ENCODE results near the gene FEZF2. TPM values are rescaled to one million over a fixed set of nuclear protein-coding genes. Genes with fewer than 3 reads are reported as not detected.
A peak's percentile ranks its signal among the peaks of the same experiment; 100 is the strongest.

Gene FEZF2
- total and polyA plus RNA-seq, 2 of the 8 experiments (the other 6 are each of a cell fraction or from before 2014, with no cell fraction given), result 0.06 TPM; not detected in 1

DNA sequence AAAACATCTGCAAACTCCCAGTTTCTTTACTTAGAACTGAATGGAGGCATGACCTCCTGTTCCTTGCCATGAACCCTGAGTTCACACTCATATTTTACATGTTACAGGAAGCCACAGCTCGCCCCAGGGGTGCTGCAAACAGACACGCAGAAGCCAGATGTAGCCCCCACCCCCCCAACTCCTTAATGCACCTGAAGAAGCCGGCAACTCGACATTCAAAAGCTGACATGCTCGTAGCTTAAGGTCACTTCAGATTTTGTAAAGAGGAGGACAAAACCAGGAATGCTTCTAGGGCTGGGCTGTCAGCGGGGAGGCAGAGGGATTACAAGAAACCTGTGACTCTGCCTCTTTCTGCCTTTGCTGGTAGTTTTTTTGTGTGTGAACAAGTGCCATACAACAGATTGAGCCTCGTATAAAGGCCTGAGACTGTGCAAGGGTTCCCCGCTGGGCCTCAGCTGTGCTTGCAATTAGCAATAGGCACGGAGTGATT, 42.0 kb upstream of the FEZF2 start:
- Histone ChIP-seq H3K79me1 (ENCODE audit: low read depth, low read length) (no peaks in the 10 kb centered on the region), H3K23me2 (ENCODE audit: low read depth, low read length) (peaks cover 4% of the 10 kb centered on the region; the same call in 1 of the 2 replicates), H4K91ac (replicated peaks; ENCODE audit: insufficient read length, low read length) (no peak overlapping the region), H4K20me1 (replicated peaks in 1 of 2; ENCODE audit: control insufficient read depth in 1 of 2, insufficient read depth in 2 of 2, low read length in 2 of 2) (no peaks in the 10 kb centered on the region), H4K8ac (ENCODE audit: extremely low read depth, insufficient read depth, low read length) (no peak overlapping the region), H2AK5ac (ENCODE audit: low read depth, low read length) (no peak overlapping the region), H2BK20ac (ENCODE audit: low read length) (no peak overlapping the region), H3K79me2 (ENCODE audit: control insufficient read depth in 1 of 2, insufficient read depth in 2 of 2, low read length in 2 of 2) (no peaks in the 10 kb centered on the region), H3K14ac (ENCODE audit: insufficient read length) (no peak overlapping the region), H4K5ac (ENCODE audit: insufficient read length, low read depth, low read length) (no peak overlapping the region), H3K36me3 (ENCODE audit: control insufficient read depth in 2 of 4, insufficient read depth in 4 of 4, low read length in 3 of 4) (no peaks in the 10 kb centered on the region), H2BK15ac (ENCODE audit: low read length) (no peak overlapping the region), H3K18ac (ENCODE audit: extremely low read depth, low read length) (no peak overlapping the region), H3K56ac (replicated peaks; ENCODE audit: insufficient read length, low read depth, low read length) (no peak overlapping the region), H3K9ac (replicated peaks in 1 of 4; ENCODE audit: extremely low read depth in 1 of 4, low read depth in 3 of 4, low read length in 3 of 4) (no peak overlapping the region), H2BK12ac (ENCODE audit: low read depth, low read length) (no peak overlapping the region), H3K4me2 (ENCODE audit: insufficient read depth in 1 of 2, low read depth in 2 of 2, low read length in 2 of 2) (peak overlapping the region; percentile 52 to 66), H3K27ac (ENCODE audit: low read depth, low read length) (no peak overlapping the region), H3K4ac (replicated peaks; ENCODE audit: insufficient read length, low read depth, low read length) (no peak overlapping the region), H2BK5ac (ENCODE audit: low read depth, low read length) (no peak overlapping the region), H3K27me3 (replicated peaks in 1 of 4; ENCODE audit: control insufficient read depth in 3 of 4, extremely low read depth in 1 of 4, insufficient read depth in 3 of 4, low read length in 3 of 4) (peaks cover 0 to 29% (median 12%) of the 10 kb centered on the region in 4 experiments; a peak in 3 of 7 replicates), H3K4me3 (ENCODE audit: extremely low read depth in 1 of 4, insufficient read depth in 2 of 4, low read depth in 3 of 4, low read length in 4 of 4) (peak overlapping the region in 3 of 4 experiments; percentile 22 to 55 (median 34); a peak in 6 of 8 replicates), H3K9me3 (ENCODE audit: insufficient read depth in 2 of 2, low read depth in 1 of 2, low read length in 1 of 2) (no peaks in the 10 kb centered on the region), H3K23ac (ENCODE audit: insufficient read length) (no peak overlapping the region), H3K4me1 (replicated peaks in 1 of 4; ENCODE audit: control insufficient read depth in 3 of 4, insufficient read depth in 4 of 4, low read length in 3 of 4) (peaks cover 5 to 19% (median 10%) of the 10 kb centered on the region in 4 experiments), H2BK120ac (replicated peaks; ENCODE audit: low read depth, low read length) (no peak overlapping the region), H2AFZ (ENCODE audit: low read length) (no peak overlapping the region)
- 1% methylated on average over 9 of the region's 9 CpGs; no CpG with 5 or more reads in 1 of the 2 experiments for WGBS, 2 experiments (ENCODE audit: extremely low coverage in 1 of 2, insufficient coverage in 1 of 2, insufficient read length in 1 of 2, insufficient replicate concordance in 2 of 2, low coverage in 1 of 2, low lambda C conversion rate in 2 of 2, missing lambda C conversion rate in 1 of 2)
- POLR2A ChIA-PET (ENCODE audit: partially characterized antibody), result interaction anchor here (1.1 to 1.4 kb wide), 6 partner anchors 11 to 63 kb away, joined by 3 to 7 read pairs (median 4); no protein-coding TSS in a partner anchor
- DNase-seq (ENCODE audit: low read depth in 1 of 2, low spot score in 2 of 2), result peak; percentile 68 to 83
- peak; percentile 99 for FAIRE-seq
- CTCF ChIA-PET (ENCODE audit: partially characterized antibody), result interaction anchor here (0.8 to 1.8 kb wide), 9 partner anchors 9 to 146 kb away, joined by 3 to 11 read pairs (median 5); no protein-coding TSS in a partner anchor
- TF ChIP-seq KDM1A (IDR thresholded peaks at IDR 0.05; ENCODE audit: borderline replicate concordance, low read length) (no peak), CEBPB (IDR thresholded peaks at IDR 0.05; ENCODE audit: low read depth, low read length) (no peak), NANOG (IDR thresholded peaks at IDR 0.05; ENCODE audit: insufficient read depth, low read depth, low read length, poor library complexity, severe bottlenecking) (peak; percentile 79), TBP (IDR thresholded peaks at IDR 0.05; ENCODE audit: low read depth, low read length) (no peak), ZNF274 (IDR thresholded peaks at IDR 0.05; ENCODE audit: borderline replicate concordance, extremely low read depth, low read length) (no peak), YY1 (IDR thresholded peaks at IDR 0.05; ENCODE audit: low read depth, low read length) (no peak), EGR1 (IDR thresholded peaks at IDR 0.05; ENCODE audit: borderline replicate concordance, low read depth, low read length) (no peak), KDM4A (IDR thresholded peaks at IDR 0.05; ENCODE audit: low read depth, low read length, severe bottlenecking) (no peak), BRCA1 (IDR thresholded peaks at IDR 0.05; ENCODE audit: low read depth, low read length) (no peak), ASH2L (IDR thresholded peaks at IDR 0.05; ENCODE audit: low read length) (peak; percentile 80), RFX5 (IDR thresholded peaks at IDR 0.05; ENCODE audit: borderline replicate concordance, low read depth, low read length) (no peak), CHD2 (IDR thresholded peaks at IDR 0.05; ENCODE audit: low read length) (0 out of 2 replicates have a peak, but pooled peaks have one; percentile 18), GABPA (IDR thresholded peaks at IDR 0.05; ENCODE audit: borderline replicate concordance, insufficient read depth, low read length) (no peak), BCL11A (IDR thresholded peaks at IDR 0.05; ENCODE audit: low read depth in 2 of 2, low read length in 2 of 2) (peak in 1 of 2 experiments; percentile 74)
